HEK293 (cell line): ENCODE results near the gene NRN1L.
"Not testable (repeated sequence)": the region's sequence is repeated elsewhere in the genome, so short reads cannot be mapped to it uniquely, and the experiment has no call there.

ENCODE experiments used
- ATF2 ChIP-seq: fragments of 450-650 bp; formaldehyde crosslinking; IDR thresholded peaks from 2 replicates; pipeline ENCODE4 v1.5.1; 2016; ENCODE audit warnings: missing biosample characterization, missing genetic modification characterization, low read depth
- CTCF ChIP-seq: fragments of 450-650 bp; formaldehyde crosslinking; IDR thresholded peaks from 2 replicates; pipeline ENCODE4 v1.5.1; 2016; ENCODE audit warnings: missing biosample characterization, missing genetic modification characterization
- GLIS2 ChIP-seq: fragments of 450-650 bp; formaldehyde crosslinking; IDR thresholded peaks from 2 replicates; pipeline ENCODE4 v1.5.1; 2016; ENCODE audit warnings: missing biosample characterization, missing genetic modification characterization
- PATZ1 ChIP-seq: fragments of 450-650 bp; formaldehyde crosslinking; IDR thresholded peaks from 2 replicates; pipeline ENCODE4 v1.5.1; 2016; ENCODE audit warnings: missing biosample characterization, missing genetic modification characterization
- PBX3 ChIP-seq: sonication (generic); formaldehyde crosslinking; IDR thresholded peaks from 2 replicates; pipeline ENCODE4 v1.8.1; 2022; ENCODE audit warnings: mild to moderate bottlenecking, moderate library complexity, missing genetic modification reagents
- RBAK ChIP-seq: fragments of 450-650 bp; formaldehyde crosslinking; IDR thresholded peaks from 2 replicates; pipeline ENCODE4 v1.5.1; 2016; ENCODE audit warnings: missing biosample characterization, missing genetic modification characterization
- SETDB1 ChIP-seq: IDR thresholded peaks from one replicate; pipeline ENCODE4 v1.6.1; 2017; ENCODE audit warnings: mild to moderate bottlenecking, low read length, moderate library complexity, mixed read lengths; ENCODE audit not compliant: insufficient read length
- SP2 ChIP-seq: fragments of 450-650 bp; formaldehyde crosslinking; IDR thresholded peaks from 2 replicates; pipeline ENCODE4 v1.5.1; 2016; ENCODE audit warnings: missing biosample characterization, missing genetic modification characterization
- ZBTB49 ChIP-seq: fragments of 450-650 bp; formaldehyde crosslinking; IDR thresholded peaks from 2 replicates; pipeline ENCODE4 v1.5.1; 2016; ENCODE audit warnings: missing biosample characterization, missing genetic modification characterization, low read depth
- ZFHX2 ChIP-seq: fragments of 450-650 bp; formaldehyde crosslinking; conservative IDR thresholded peaks from 2 replicates; pipeline ENCODE4 v1.5.1; 2016; ENCODE audit warnings: missing biosample characterization, missing genetic modification characterization
- ZNF112 ChIP-seq: fragments of 450-650 bp; formaldehyde crosslinking; IDR thresholded peaks from 2 replicates; pipeline ENCODE4 v1.5.0; 2017; ENCODE audit warnings: missing biosample characterization, missing genetic modification characterization
- ZNF121 ChIP-seq: fragments of 450-650 bp; formaldehyde crosslinking; IDR thresholded peaks from 2 replicates; pipeline ENCODE4 v1.5.1; 2016; ENCODE audit warnings: missing biosample characterization, missing genetic modification characterization
- ZNF18 ChIP-seq: fragments of 450-650 bp; formaldehyde crosslinking; IDR thresholded peaks from 2 replicates; pipeline ENCODE4 v1.5.1; 2016; ENCODE audit warnings: missing biosample characterization, missing genetic modification characterization
- ZNF529 ChIP-seq: fragments of 450-650 bp; formaldehyde crosslinking; IDR thresholded peaks from 2 replicates; pipeline ENCODE4 v1.5.1; 2017; ENCODE audit warnings: missing genetic modification characterization, missing biosample characterization; ENCODE audit not compliant: insufficient replicate concordance

- not testable (repeated sequence) for TF ChIP-seq CTCF; PBX3; ZNF18 (tag by site-specific recombination); ATF2 (tag by site-specific recombination); PATZ1 (tag by site-specific recombination); GLIS2 (tag by site-specific recombination); ZNF121; ZNF112 (tag by site-specific recombination); SP2 (tag by site-specific recombination); SETDB1; ZFHX2 (tag by site-specific recombination); ZBTB49 (tag by site-specific recombination); ZNF529 (tag by site-specific recombination); RBAK (tag by site-specific recombination)
Observed at GRCh38 chr16:67915496-67915769, 30.7 kb downstream of the NRN1L start.
